ENCODE data around the gene GALNT18. TPM values are rescaled to one million over a fixed set of nuclear protein-coding genes. Genes with fewer than 3 reads are reported as not detected.

Gene GALNT18
- total RNA-seq, 1 experiment from 2014 or later: 1.7 TPM

GRCh38 chr11:11532574-11532973 is 89.2 kb downstream of the GALNT18 start:
- Histone ChIP-seq H3K9ac (ENCODE audit: extremely low read depth, insufficient read length, low read length) (no peak overlapping the region), H3K4me2 (ENCODE audit: insufficient read depth, insufficient read length, low read length) (no peak overlapping the region), H2AFZ (ENCODE audit: low read length) (no peak overlapping the region), H3K23me2 (ENCODE audit: insufficient read length, low read depth, low read length, poor library complexity, severe bottlenecking) (no peaks in the 10 kb centered on the region), H2BK15ac (ENCODE audit: low read depth, low read length) (no peak overlapping the region), H2BK20ac (ENCODE audit: low read depth, low read length, poor library complexity, severe bottlenecking) (no peak overlapping the region), H2BK12ac (ENCODE audit: insufficient read length, low read depth, low read length) (no peak overlapping the region), H2BK5ac (ENCODE audit: insufficient read length, low read length) (no peak overlapping the region), H3K27me3 (ENCODE audit: insufficient read depth, low read length) (no peaks in the 10 kb centered on the region), H2AK5ac (ENCODE audit: insufficient read length, low read length) (no peak overlapping the region), H3K79me1 (ENCODE audit: insufficient read depth, low read depth, low read length, poor library complexity, severe bottlenecking) (no peaks in the 10 kb centered on the region), H3K14ac (ENCODE audit: insufficient read depth, low read length) (no peak overlapping the region), H4K91ac (ENCODE audit: insufficient read length, low read depth, low read length) (no peak overlapping the region), H2BK120ac (ENCODE audit: low read depth, low read length, poor library complexity, severe bottlenecking) (no peak overlapping the region), H3K4me1 (ENCODE audit: insufficient read depth, low read length) (no peaks in the 10 kb centered on the region), H3K18ac (ENCODE audit: insufficient read length, low read depth, low read length) (no peak overlapping the region), H3K79me2 (ENCODE audit: insufficient read depth, low read length) (no peaks in the 10 kb centered on the region), H4K5ac (ENCODE audit: insufficient read length, low read depth, low read length) (no peak overlapping the region), H3K9me3 (ENCODE audit: control insufficient read depth, low read depth, low read length) (no peaks in the 10 kb centered on the region), H3T11ph (ENCODE audit: low read length) (no peak overlapping the region), H4K8ac (replicated peaks; ENCODE audit: insufficient read length, low read depth, low read length) (no peak overlapping the region), H3K27ac (ENCODE audit: insufficient read length, low read depth, low read length) (no peak overlapping the region), H3K23ac (ENCODE audit: insufficient read length, low read depth, low read length) (no peak overlapping the region), H3K4ac (ENCODE audit: low read depth, low read length) (no peak overlapping the region), H4K20me1 (ENCODE audit: control insufficient read depth, insufficient read depth, insufficient read length) (no peaks in the 10 kb centered on the region), H3K56ac (ENCODE audit: insufficient read length, low read depth, low read length) (no peak overlapping the region)
- WGBS (ENCODE audit: extremely low coverage, insufficient read length, low lambda C conversion rate): no CpG with 5 or more reads among the region's 2 CpGs
- no peaks in the 10 kb centered on the region for H3K27me3 Mint-ChIP-seq (ENCODE audit: low read depth)
- H3K4me3 Mint-ChIP-seq: no peak overlapping the region
- DNase-seq: no peak
- H3K9me3 Mint-ChIP-seq: no peaks in the 10 kb centered on the region
- no peaks in the 10 kb centered on the region for H3K36me3 Mint-ChIP-seq (ENCODE audit: insufficient read depth in 1 of 3, low read depth in 3 of 3)
- peaks cover 6 to 9% of the 10 kb centered on the region in 2 experiments; a peak in 3 of 4 replicates for H3K4me1 Mint-ChIP-seq
- no peak for TF ChIP-seq CTCF (conservative IDR thresholded peaks at IDR 0.05)
- H3K27ac Mint-ChIP-seq: no peak overlapping the region; a peak in 1 of 7 replicates
